ENCODE measurements around the gene PLA2G2F.
A peak's percentile ranks its signal among the peaks of the same experiment; 100 is the strongest.

PLA2G2F gene

GRCh38 chr1:20143734-20144565 lies 4.8 kb downstream of the PLA2G2F start:
- DNase-seq, result no peak

- no peak for DNase-seq
Observed at GRCh38 chr1:20147846-20148570, 8.9 kb downstream of the PLA2G2F start.

- DNase-seq, result no peak
Observed at GRCh38 chr1:20148571-20149500, 9.7 kb downstream of the PLA2G2F start.

GRCh38 chr1:20149601-20150325 lies 10.6 kb downstream of the PLA2G2F start:
- DNase-seq, result no peak

- DNase-seq, result no peak
Observed at GRCh38 chr1:20150326-20150705, 11.2 kb downstream of the PLA2G2F start.

GRCh38 chr1:20150969-20151368 lies 11.8 kb downstream of the PLA2G2F start:
- DNase-seq, result no peak

GRCh38 chr1:20151906-20152598 lies 12.9 kb downstream of the PLA2G2F start:
- DNase-seq, result peak; percentile 87

- no peak for DNase-seq
Observed at GRCh38 chr1:20152599-20152930, 13.4 kb downstream of the PLA2G2F start.

- DNase-seq, result no peak
Observed at GRCh38 chr1:20153000-20153418, 13.9 kb downstream of the PLA2G2F start.

- DNase-seq, result no peak
Observed at GRCh38 chr1:20154301-20154831, 15.2 kb downstream of the PLA2G2F start.

GRCh38 chr1:20158358-20159070 lies 19.4 kb downstream of the PLA2G2F start:
- no peak for DNase-seq

- no peak for DNase-seq
Observed at GRCh38 chr1:20160034-20160433, 20.9 kb downstream of the PLA2G2F start.

- no peak for DNase-seq
Observed at GRCh38 chr1:20164694-20165202, 25.6 kb downstream of the PLA2G2F start.

GRCh38 chr1:20165522-20165951 lies 26.4 kb downstream of the PLA2G2F start:
- peak; percentile 67 for DNase-seq

GRCh38 chr1:20166051-20166450 lies 26.9 kb downstream of the PLA2G2F start:
- DNase-seq, result no peak

GRCh38 chr1:20167126-20167525 lies 28.0 kb downstream of the PLA2G2F start:
- DNase-seq, result no peak

- no peak for DNase-seq
Observed at GRCh38 chr1:20168564-20169491, 29.7 kb downstream of the PLA2G2F start.

GRCh38 chr1:20169932-20170331 lies 30.8 kb downstream of the PLA2G2F start:
- DNase-seq, result no peak

GRCh38 chr1:20172033-20172590 lies 33.0 kb downstream of the PLA2G2F start:
- no peak for DNase-seq
